ENCODE results near the gene SCG3. TPM values are rescaled to one million over a fixed set of nuclear protein-coding genes. Genes with fewer than 3 reads are reported as not detected.

The SCG3 gene
- total RNA-seq, 1 donor from 2014 or later: 1.5 TPM

DNA sequence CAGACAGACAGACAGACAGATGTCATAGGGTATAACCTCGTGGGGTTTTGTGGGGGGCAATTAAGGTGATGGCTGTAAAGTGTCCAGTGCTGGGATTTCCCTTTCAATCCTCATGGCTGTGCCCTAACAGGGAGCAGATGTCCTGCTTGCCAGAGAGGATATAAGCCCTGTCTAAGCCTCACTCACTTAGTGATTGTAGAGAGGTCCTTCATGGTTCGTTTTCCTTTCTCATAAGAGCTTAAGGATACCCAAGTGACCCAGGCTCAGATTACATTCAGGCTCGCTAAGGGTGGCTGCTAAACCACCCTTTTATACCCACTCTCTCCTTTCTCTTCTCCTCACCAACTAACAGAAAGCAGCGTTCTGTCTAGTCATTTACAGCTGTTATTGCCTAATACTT, 36.9 kb downstream of the SCG3 start:
- Histone ChIP-seq H3K4me3 (no peak overlapping the region), H3K4me1 (peaks cover 16% of the 10 kb centered on the region), H3K27ac (no peak overlapping the region), H3K9me3 (no peaks in the 10 kb centered on the region), H3K27me3 (no peaks in the 10 kb centered on the region), H3K36me3 (peaks cover 0 to 4% of the 10 kb centered on the region in 2 donors)
- intact Hi-C loops (cut with DNase I): no loop called here
- DNase-seq (ENCODE audit: extremely low spot score in 2 of 2): no peak
- no peak for TF ChIP-seq POLR2A (IDR thresholded peaks at IDR 0.05)
- no peak for TF ChIP-seq CTCF (IDR thresholded peaks at IDR 0.05)
- no peak for TF ChIP-seq POLR2AphosphoS5 (IDR thresholded peaks at IDR 0.05; ENCODE audit: insufficient read depth in 1 of 2, low read depth in 1 of 2)

DNA sequence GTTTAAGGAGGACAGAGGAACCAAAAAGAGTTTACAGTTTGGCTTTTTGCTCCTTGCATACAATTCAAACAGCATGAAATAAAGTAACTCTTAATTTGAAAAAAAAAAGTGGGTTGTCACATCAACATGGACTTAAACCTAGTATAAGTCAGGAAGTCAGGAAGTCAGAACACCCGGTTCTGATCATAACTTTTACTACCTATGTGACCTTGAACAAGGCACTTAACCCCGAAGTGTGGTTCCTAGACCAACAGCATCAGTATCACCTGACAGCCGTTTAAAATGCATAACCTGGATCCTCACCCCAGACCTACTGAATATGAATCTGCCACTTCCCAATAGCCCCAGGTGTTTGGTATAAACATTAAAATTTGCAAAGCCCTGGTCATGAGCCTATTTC, 37.4 kb downstream of the SCG3 start:
- Histone ChIP-seq H3K36me3 (peaks cover 0 to 4% of the 10 kb centered on the region in 2 donors), H3K27ac (no peak overlapping the region), H3K27me3 (no peaks in the 10 kb centered on the region), H3K4me3 (no peak overlapping the region), H3K4me1 (peaks cover 16% of the 10 kb centered on the region), H3K9me3 (no peaks in the 10 kb centered on the region)
- intact Hi-C loops (cut with DNase I): no loop called here
- DNase-seq (ENCODE audit: extremely low spot score in 2 of 2): no peak
- TF ChIP-seq POLR2A (IDR thresholded peaks at IDR 0.05) (no peak), CTCF (IDR thresholded peaks at IDR 0.05) (no peak), POLR2AphosphoS5 (IDR thresholded peaks at IDR 0.05; ENCODE audit: insufficient read depth in 1 of 2, low read depth in 1 of 2) (no peak)

- H3K27ac ChIP-seq: no peak overlapping the region
- intact Hi-C loops (cut with DNase I): no loop called here
- H3K27me3 ChIP-seq: no peaks in the 10 kb centered on the region
- DNase-seq (ENCODE audit: extremely low spot score in 2 of 2): no peak
- TF ChIP-seq POLR2AphosphoS5 (IDR thresholded peaks at IDR 0.05; ENCODE audit: insufficient read depth in 1 of 2, low read depth in 1 of 2) (no peak), CTCF (IDR thresholded peaks at IDR 0.05) (no peak), POLR2A (IDR thresholded peaks at IDR 0.05) (no peak)
- H3K4me1 ChIP-seq: peaks cover 16% of the 10 kb centered on the region
- H3K9me3 ChIP-seq: no peaks in the 10 kb centered on the region
- no peak overlapping the region for H3K4me3 ChIP-seq
- H3K36me3 ChIP-seq: peaks cover 0 to 4% of the 10 kb centered on the region in 2 donors
Observed at GRCh38 chr15:51720201-51720995, 39.1 kb downstream of the SCG3 start.

GRCh38 chr15:51721199-51721960, 40.1 kb downstream of the SCG3 start:
- intact Hi-C loops (cut with DNase I): no loop called here
- no peaks in the 10 kb centered on the region for H3K9me3 ChIP-seq
- DNase-seq (ENCODE audit: extremely low spot score in 2 of 2): no peak
- H3K4me3 ChIP-seq: no peak overlapping the region
- no peak for TF ChIP-seq POLR2A (IDR thresholded peaks at IDR 0.05)
- TF ChIP-seq POLR2AphosphoS5 (IDR thresholded peaks at IDR 0.05; ENCODE audit: insufficient read depth in 1 of 2, low read depth in 1 of 2): peak in 1 of 2 donors; percentile 34
- no peak overlapping the region for H3K27ac ChIP-seq
- H3K4me1 ChIP-seq: peaks cover 22% of the 10 kb centered on the region
- no peaks in the 10 kb centered on the region for H3K27me3 ChIP-seq
- H3K36me3 ChIP-seq: peaks cover 0 to 4% of the 10 kb centered on the region in 2 donors

DNA sequence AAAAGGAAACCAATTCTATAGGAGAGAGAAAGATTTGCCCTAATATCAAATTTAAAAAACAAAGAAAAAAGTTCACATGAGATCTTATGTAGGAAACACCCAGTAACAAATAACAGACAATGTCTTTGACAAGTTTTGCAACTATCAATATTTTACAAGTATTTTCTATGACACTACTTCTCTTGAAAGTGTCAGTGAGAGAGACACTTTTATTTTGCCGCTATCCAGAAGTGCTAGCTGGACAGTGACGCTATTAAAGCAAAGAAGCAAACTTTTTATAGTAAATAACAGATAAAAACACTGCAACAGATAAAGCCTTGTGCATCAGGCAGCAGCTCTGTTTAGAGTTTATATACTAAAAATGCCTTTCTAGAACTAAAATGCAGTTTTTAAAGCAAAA, 42.9 kb downstream of the SCG3 start:
- Histone ChIP-seq H3K27ac (no peak overlapping the region), H3K27me3 (no peaks in the 10 kb centered on the region), H3K4me3 (no peak overlapping the region), H3K36me3 (peaks cover 0 to 4% of the 10 kb centered on the region in 2 donors), H3K9me3 (no peaks in the 10 kb centered on the region), H3K4me1 (peaks cover 31% of the 10 kb centered on the region)
- DNase-seq (ENCODE audit: extremely low spot score in 2 of 2): no peak
- TF ChIP-seq POLR2AphosphoS5 (IDR thresholded peaks at IDR 0.05; ENCODE audit: insufficient read depth in 1 of 2, low read depth in 1 of 2) (no peak), POLR2A (IDR thresholded peaks at IDR 0.05) (no peak), CTCF (IDR thresholded peaks at IDR 0.05) (no peak)
- intact Hi-C loops (cut with DNase I): no loop called here

Measured in vagina (tissue), 2 donors.